ENCODE data around the gene CMC1. TPM values are rescaled to one million over a fixed set of nuclear protein-coding genes. Genes with fewer than 3 reads are reported as not detected.

The CMC1 gene
- total and polyA plus RNA-seq, 9 of the 15 experiments (the other 6 are each of a cell fraction or from before 2014, with no cell fraction given), result 15.9 to 74.6 (median 48.9) TPM

- TF ChIP-seq CUX1 (CRISPR knock-in tag; IDR thresholded peaks at IDR 0.05), result no peak
- TF ChIP-seq NFE2 (IDR thresholded peaks at IDR 0.05; ENCODE audit: low read depth), result no peak
These were observed 7.0 kb upstream of the CMC1 start (continued) for GRCh38 chr3:28234454-28234853.

GRCh38 chr3:28239108-28239507, 2.3 kb upstream of the CMC1 start:
- in situ Hi-C loops (cut with MboI), result no loop called here
- POLR2A ChIA-PET, result no interaction called here

More at GRCh38 chr3:28239108-28239507, 2.3 kb upstream of the CMC1 start:
- DNase-seq (ENCODE audit: extremely low read depth in 1 of 4, low spot score in 3 of 4), result no peak
- TF ChIP-seq ETV1 (tag; conservative IDR thresholded peaks at IDR 0.05; ENCODE audit: low read depth), result no peak
- TF ChIP-seq NFE2 (IDR thresholded peaks at IDR 0.05; ENCODE audit: low read depth), result peak; percentile 35; the same call in 1 of the 2 replicates
- 0 out of 2 replicates have a peak, but pooled peaks have one; percentile 21 for TF ChIP-seq MAFG (tag; conservative IDR thresholded peaks at IDR 0.05)
- Histone ChIP-seq H3K9me1 (ENCODE audit: control insufficient read depth, insufficient read depth, low read length) (no peaks in the 10 kb centered on the region), H3K27ac (ENCODE audit: extremely low read depth, low read depth, low read length) (no peak overlapping the region), H4K20me1 (replicated peaks; ENCODE audit: control insufficient read depth, insufficient read depth, low read length) (no peaks in the 10 kb centered on the region), H3K9me3 (replicated peaks; ENCODE audit: control insufficient read depth, insufficient read depth, low read depth, low read length) (no peaks in the 10 kb centered on the region), H3K9ac (ENCODE audit: insufficient read depth in 1 of 2, low read depth in 2 of 2, low read length in 2 of 2) (no peak overlapping the region), H3K36me3 (ENCODE audit: control insufficient read depth, insufficient read depth, low read length) (peaks cover 5% of the 10 kb centered on the region; the same call in 1 of the 3 replicates), H3K4me3 (no peak overlapping the region), H3K4me1 (replicated peaks in 1 of 2; ENCODE audit: control insufficient read depth in 2 of 2, insufficient read depth in 2 of 2, low read length in 2 of 2) (peaks cover 16 to 25% of the 10 kb centered on the region in 2 experiments), H3K79me2 (ENCODE audit: control insufficient read depth, insufficient read depth, low read length) (peaks cover 27% of the 10 kb centered on the region), H3K27me3 (ENCODE audit: control insufficient read depth in 2 of 2, insufficient read depth in 2 of 2, low read length in 2 of 2) (no peaks in the 10 kb centered on the region), H2AFZ (ENCODE audit: low read depth, low read length) (0 out of 2 replicates have a peak overlapping the region, but pooled peaks have one; percentile 97), H3K4me2 (ENCODE audit: insufficient read depth, low read length) (no peak overlapping the region)
- no peak for FAIRE-seq
- intact Hi-C loops (cut with micrococcal nuclease), result no loop called here
- no peak for ATAC-seq
- BruUV-seq (replicated peaks), result no TSS peak
- CTCF ChIA-PET (ENCODE audit: low intra/inter-chr PET ratio), result no interaction called here
- 23% methylated on average over 3 of the region's 3 CpGs for WGBS (ENCODE audit: insufficient coverage, low coverage, missing lambda C conversion rate)
